Upper lobe of left lung (tissue), 6 donors: Measurements from ENCODE around the gene FOLR2. TPM values are rescaled to one million over a fixed set of nuclear protein-coding genes. Genes with fewer than 3 reads are reported as not detected.
"Not testable (repeated sequence)": the region's sequence is repeated elsewhere in the genome, so short reads cannot be mapped to it uniquely, and the experiment has no call there.

Experiments used
- ATAC-seq, 2 donors: fragments of 200-7000 bp; cut with Tn5 transposase; one replicate each; pipeline ENCODE4 v1.9.1; 2022; ENCODE audit warnings: mild to moderate bottlenecking in 2 of 2, moderate library complexity in 2 of 2; ENCODE audit not compliant: low FRiP score in 2 of 2
- DNase-seq, 2 donors: peaks; one replicate each; pipeline ENCODE4 v3.0.0-alpha.2; 2019 to 2020
- H3K27ac ChIP-seq, 4 donors: fragments of 200-600 bp; sonication (generic); one replicate each; pipeline ENCODE4 v1.5.1; 2016 to 2019
- H3K27me3 ChIP-seq, 4 donors: fragments of 200-600 bp; sonication (generic); one replicate each; pipeline ENCODE4 v1.5.1; 2017 to 2019
- H3K36me3 ChIP-seq, 4 donors: fragments of 200-600 bp; sonication (generic); one replicate each; pipeline ENCODE4 v1.5.1; 2016 to 2019
- H3K4me1 ChIP-seq, 4 donors: fragments of 200-600 bp; sonication (generic); one replicate each; pipeline ENCODE4 v1.5.1; 2018 to 2019
- H3K4me3 ChIP-seq, 4 donors: fragments of 200-600 bp; sonication (generic); one replicate each; pipeline ENCODE4 v1.5.1; 2017 to 2019; ENCODE audit warnings: mild to moderate bottlenecking in 2 of 4, moderate library complexity in 1 of 4
- H3K9me3 ChIP-seq, 4 donors: fragments of 200-600 bp; sonication (generic); one replicate each; pipeline ENCODE4 v1.5.1; 2018 to 2019
- EP300 ChIP-seq, 4 donors: sonication (generic); formaldehyde crosslinking; IDR thresholded peaks; one replicate each; pipeline ENCODE4 v1.5.1; 2017; ENCODE audit warnings: antibody characterized with exemption in 4 of 4, control low read depth in 2 of 4
- POLR2A ChIP-seq, 4 donors: fragments of 450-650 bp; IDR thresholded peaks; one replicate each; pipeline ENCODE4 v1.5.1; 2016 to 2017; ENCODE audit warnings: antibody characterized with exemption in 4 of 4, mild to moderate bottlenecking in 2 of 4
- POLR2AphosphoS5 ChIP-seq, 2 donors: sonication (generic); formaldehyde crosslinking; IDR thresholded peaks; one replicate each; pipeline ENCODE4 v1.5.1; 2017; ENCODE audit warnings: antibody characterized with exemption in 2 of 2
- WGBS, 2 donors: methylation state at CpG; one replicate each; pipeline ENCODE4 v1.1.5; 2017 to 2018; 5-methylcytosine and 5-hydroxymethylcytosine counted together
- total RNA-seq, 6 donors: library from RNA; depleted of rRNA in 4 of 6; stranded (reverse); fragments of >200 nt in 4 of 6; gene quantifications; one replicate each; pipeline versions ENCODE4 v1.1.0 to v1.2.1, GENCODE V29; 2016 to 2021
- TF ChIP-seq, protein P1 (sequence below), 6 experiments: fragments of 450-650 bp in 4 of 6; fragments of 200-600 bp in 2 of 6; sonication (generic) in 2 of 6; IDR thresholded peaks; one replicate each; pipeline ENCODE4 v1.5.1; 2016 to 2019; ENCODE audit warnings: antibody characterized with exemption in 6 of 6
- donor health status: DM: no; HTN: no; CAD: no; lungs with moderate emphysema.
- donor health status: DM: no; HTN: yes; CAD: no; lungs with severe emphysema.

The FOLR2 gene
- total RNA-seq, 6 donors from 2014 or later: 4.8 to 28.7 (median 12.8) TPM

DNA sequence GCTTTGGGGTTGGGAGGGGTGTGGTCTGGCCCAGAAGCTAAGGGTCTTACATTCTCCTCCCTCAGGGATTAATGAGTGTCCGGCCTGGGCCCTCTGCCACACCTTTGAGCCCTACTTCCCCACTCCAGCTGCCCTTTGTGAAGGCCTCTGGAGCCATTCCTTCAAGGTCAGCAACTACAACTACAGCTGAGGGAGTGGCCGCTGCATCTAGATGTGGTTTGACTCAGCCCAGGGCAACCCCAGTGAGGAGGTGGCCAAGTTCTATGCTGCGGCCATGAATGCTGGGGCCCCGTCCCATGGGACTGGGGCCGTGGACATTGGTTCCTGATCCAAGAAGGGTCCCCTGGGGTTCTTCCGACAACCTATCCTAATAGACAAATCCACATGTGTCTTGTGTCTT lies 38.9 kb upstream of the FOLR2 start:
- Histone ChIP-seq H3K4me1 (no peaks in the 10 kb centered on the region), H3K4me3 (no peak overlapping the region), H3K27me3 (no peaks in the 10 kb centered on the region), H3K36me3 (no peaks in the 10 kb centered on the region), H3K27ac (no peak overlapping the region), H3K9me3 (no peaks in the 10 kb centered on the region)
- TF ChIP-seq, protein P1, sequence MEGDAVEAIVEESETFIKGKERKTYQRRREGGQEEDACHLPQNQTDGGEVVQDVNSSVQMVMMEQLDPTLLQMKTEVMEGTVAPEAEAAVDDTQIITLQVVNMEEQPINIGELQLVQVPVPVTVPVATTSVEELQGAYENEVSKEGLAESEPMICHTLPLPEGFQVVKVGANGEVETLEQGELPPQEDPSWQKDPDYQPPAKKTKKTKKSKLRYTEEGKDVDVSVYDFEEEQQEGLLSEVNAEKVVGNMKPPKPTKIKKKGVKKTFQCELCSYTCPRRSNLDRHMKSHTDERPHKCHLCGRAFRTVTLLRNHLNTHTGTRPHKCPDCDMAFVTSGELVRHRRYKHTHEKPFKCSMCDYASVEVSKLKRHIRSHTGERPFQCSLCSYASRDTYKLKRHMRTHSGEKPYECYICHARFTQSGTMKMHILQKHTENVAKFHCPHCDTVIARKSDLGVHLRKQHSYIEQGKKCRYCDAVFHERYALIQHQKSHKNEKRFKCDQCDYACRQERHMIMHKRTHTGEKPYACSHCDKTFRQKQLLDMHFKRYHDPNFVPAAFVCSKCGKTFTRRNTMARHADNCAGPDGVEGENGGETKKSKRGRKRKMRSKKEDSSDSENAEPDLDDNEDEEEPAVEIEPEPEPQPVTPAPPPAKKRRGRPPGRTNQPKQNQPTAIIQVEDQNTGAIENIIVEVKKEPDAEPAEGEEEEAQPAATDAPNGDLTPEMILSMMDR (IDR thresholded peaks at IDR 0.05): no peak
- no peak for TF ChIP-seq POLR2A (IDR thresholded peaks at IDR 0.05)
- TF ChIP-seq POLR2AphosphoS5 (IDR thresholded peaks at IDR 0.05): no peak
- no peak for TF ChIP-seq EP300 (IDR thresholded peaks at IDR 0.05)
- ATAC-seq: no peak
- 96 to 100% methylated on average over 6 of the region's 6 CpGs for WGBS, 2 donors
- no peak for DNase-seq

DNA sequence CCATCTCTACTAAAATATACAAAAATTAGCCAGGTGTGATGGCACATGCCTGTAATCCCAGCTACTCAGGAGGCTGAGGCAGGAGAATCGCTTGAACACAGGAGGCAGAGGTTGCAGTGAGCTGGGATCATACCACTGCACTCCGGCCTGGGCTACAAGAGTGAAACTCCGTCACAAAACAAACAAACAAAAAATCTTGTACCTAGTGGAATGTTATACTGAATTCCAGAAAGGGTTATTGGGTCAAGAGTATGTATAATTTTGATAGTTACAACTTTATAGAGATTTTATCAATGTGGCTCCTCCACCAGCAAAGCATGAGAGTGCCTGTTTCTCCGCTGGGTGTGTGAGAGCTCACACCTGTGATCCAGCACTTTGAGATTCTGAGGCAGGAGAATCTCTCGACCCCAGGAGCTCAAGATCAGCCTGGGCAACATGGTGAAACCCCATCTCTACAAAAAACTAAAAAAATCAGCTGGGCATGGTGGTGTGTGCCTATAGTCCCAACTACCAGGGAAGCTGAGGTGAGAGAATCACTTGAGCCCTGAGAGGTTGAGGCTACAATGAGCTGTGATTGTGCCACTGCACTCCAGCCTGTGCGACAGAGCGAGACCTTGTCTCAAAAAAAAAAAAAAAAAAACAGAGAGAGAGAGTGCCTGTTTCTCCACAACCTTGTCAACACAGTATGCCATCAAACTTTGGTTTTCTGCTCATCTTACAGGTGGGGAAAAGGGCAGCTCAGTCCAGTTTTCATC lies 37.4 kb upstream of the FOLR2 start:
- TF ChIP-seq, protein P1 (IDR thresholded peaks at IDR 0.05): no peak
- no peak for TF ChIP-seq POLR2AphosphoS5 (IDR thresholded peaks at IDR 0.05)
- no peak for TF ChIP-seq EP300 (IDR thresholded peaks at IDR 0.05)
- TF ChIP-seq POLR2A (IDR thresholded peaks at IDR 0.05): no peak
- Histone ChIP-seq H3K36me3 (no peaks in the 10 kb centered on the region), H3K4me1 (peaks cover 0 to 6% (median 0%) of the 10 kb centered on the region in 4 donors), H3K27ac (no peak overlapping the region), H3K27me3 (no peaks in the 10 kb centered on the region), H3K9me3 (no peaks in the 10 kb centered on the region), H3K4me3 (no peak overlapping the region)
- 63 to 66% methylated on average over 7 of the region's 7 CpGs for WGBS, 2 donors
- DNase-seq (no peak), ATAC-seq (no peak)

- Histone ChIP-seq H3K36me3 (no peaks in the 10 kb centered on the region), H3K27me3 (no peaks in the 10 kb centered on the region), H3K27ac (no peak overlapping the region), H3K4me1 (peaks cover 0 to 6% (median 0%) of the 10 kb centered on the region in 4 donors), H3K4me3 (no peak overlapping the region), H3K9me3 (no peaks in the 10 kb centered on the region)
- TF ChIP-seq POLR2AphosphoS5 (IDR thresholded peaks at IDR 0.05): no peak
- TF ChIP-seq EP300 (IDR thresholded peaks at IDR 0.05): no peak
- TF ChIP-seq, protein P1 (IDR thresholded peaks at IDR 0.05): no peak
- no peak for TF ChIP-seq POLR2A (IDR thresholded peaks at IDR 0.05)
- no peak for DNase-seq
- WGBS, 2 donors: 83 to 84% methylated on average over 4 of the region's 4 CpGs
- no peak for ATAC-seq
Observed at GRCh38 chr11:72179804-72180396, 36.7 kb upstream of the FOLR2 start.

GRCh38 chr11:72180892-72181552 lies 35.6 kb upstream of the FOLR2 start:
- not testable (repeated sequence) for H3K27ac ChIP-seq, H3K27me3 ChIP-seq, H3K4me1 ChIP-seq, H3K9me3 ChIP-seq, DNase-seq, H3K4me3 ChIP-seq, ATAC-seq, H3K36me3 ChIP-seq
- WGBS, 2 donors: 54 to 59% methylated on average over 6 to 7 of the region's 7 CpGs

DNA sequence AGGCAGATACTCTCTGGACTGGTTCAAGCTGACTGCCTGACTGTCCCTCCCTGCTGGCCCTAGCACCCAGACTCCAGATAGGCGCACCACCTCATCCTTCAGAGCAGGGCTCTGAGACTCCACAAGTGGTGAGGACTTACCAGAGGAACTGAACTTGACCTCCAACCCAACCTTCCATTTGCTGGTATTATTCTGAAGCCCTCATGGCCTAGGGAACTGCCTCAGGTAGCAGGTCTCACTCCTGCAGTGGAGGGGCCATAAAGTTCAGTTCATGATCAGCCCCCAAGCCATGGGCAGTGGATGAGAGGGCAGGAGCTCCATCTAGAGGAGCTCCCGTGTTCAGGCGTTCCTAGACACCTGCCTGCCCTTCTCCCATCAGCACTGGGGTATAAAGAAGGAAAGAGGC lies 35.0 kb upstream of the FOLR2 start:
- H3K4me1 ChIP-seq, H3K27me3 ChIP-seq, H3K9me3 ChIP-seq, H3K4me3 ChIP-seq, DNase-seq, H3K27ac ChIP-seq, H3K36me3 ChIP-seq: not testable (repeated sequence)
- 59 to 71% methylated on average over 3 of the region's 3 CpGs for whole genome bisulfite sequencing, 2 donors
- peak in 1 of 2 donors; percentile 39 for ATAC-seq
